SJSA1 (cell line): ENCODE data around the gene MPHOSPH9. TPM values are rescaled to one million over a fixed set of nuclear protein-coding genes. Genes with fewer than 3 reads are reported as not detected.
A peak's percentile ranks its signal among the peaks of the same experiment; 100 is the strongest.

Experiments used
- DNase-seq, 2 experiments: peaks; one replicate each; pipeline ENCODE4 v3.0.0-alpha.2; 2015 to 2020; ENCODE audit warnings: low spot score in 2 of 2, low read depth in 1 of 2
- H3K27ac ChIP-seq: fragments of 250-450 bp; sonication (Bioruptor Pico); 2 replicates; pipeline ENCODE4 v1.5.1; 2020; ENCODE audit warnings: mild to moderate bottlenecking, moderate library complexity
- H3K27me3 ChIP-seq: fragments of 250-450 bp; sonication (Bioruptor Pico); replicated peaks from 2 replicates; pipeline ENCODE4 v1.5.1; 2020; ENCODE audit warnings: mild to moderate bottlenecking, moderate library complexity
- H3K36me3 ChIP-seq: fragments of 250-450 bp; sonication (Bioruptor Pico); 2 replicates; pipeline ENCODE4 v1.5.1; 2020; ENCODE audit warnings: mild to moderate bottlenecking
- H3K4me1 ChIP-seq: fragments of 250-450 bp; sonication (Bioruptor Pico); replicated peaks from 2 replicates; pipeline ENCODE4 v1.6.1; 2021; ENCODE audit warnings: mild to moderate bottlenecking
- H3K4me3 ChIP-seq: fragments of 250-450 bp; sonication (Bioruptor Pico); 2 replicates; pipeline ENCODE4 v1.5.1; 2020; ENCODE audit warnings: mild to moderate bottlenecking
- H3K9me3 ChIP-seq: fragments of 250-450 bp; sonication (Bioruptor Pico); replicated peaks from 2 replicates; pipeline ENCODE4 v1.5.1; 2020; ENCODE audit warnings: mild to moderate bottlenecking
- total RNA-seq: library from RNA; depleted of rRNA; stranded (reverse); fragments of >200 nt; shearing (Covaris generic); gene quantifications from 2 replicates; pipeline ENCODE4 v1.2.3, GENCODE V29; 2014; rRNA removed

Gene MPHOSPH9
- total RNA-seq = 77.6 and 142 TPM in 2 replicates

DNA sequence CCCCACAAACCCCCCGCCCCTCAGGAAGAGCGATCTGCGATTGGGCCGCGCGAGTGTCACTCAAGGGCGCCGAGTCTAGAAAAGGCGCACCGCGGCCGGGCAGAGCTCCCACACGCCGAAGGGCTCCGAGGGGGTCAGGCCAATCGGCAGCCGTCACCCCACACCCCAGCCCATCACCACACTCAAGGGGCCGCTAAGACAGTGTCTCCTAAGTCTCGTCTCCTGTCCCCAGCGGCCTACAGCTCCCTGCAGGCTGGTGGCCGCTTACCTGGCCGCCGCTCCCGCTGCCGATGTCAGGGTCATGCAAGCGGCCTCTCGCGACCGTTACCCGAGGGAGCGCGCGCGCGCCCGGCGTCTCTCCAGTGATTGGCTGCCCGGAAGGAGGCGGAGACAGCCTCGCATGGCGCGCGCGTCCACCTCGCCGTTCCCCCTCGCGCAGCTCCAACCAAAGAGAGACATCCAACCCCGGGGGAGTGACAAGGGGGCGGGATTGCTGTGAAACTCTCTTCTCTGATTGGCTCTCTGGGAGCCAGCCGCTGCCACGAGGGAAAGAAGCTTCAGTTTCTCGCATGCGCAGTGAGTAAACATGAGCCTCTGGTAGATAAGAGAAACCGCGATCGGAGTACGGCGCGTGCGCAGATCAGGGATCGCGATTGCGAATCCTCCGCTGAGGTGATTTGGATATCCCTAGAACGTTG, at the start of gene MPHOSPH9, which contains the start of gene MTRFR:
Gene MPHOSPH9, minus strand, starts transcription at position 335 of the 698 bp plus-strand sequence. CDS start 2,777 bp downstream, outside the sequence.
Gene MTRFR, plus strand, starts transcription at position 630 of the 698 bp plus-strand sequence. CDS start 20,239 bp downstream, outside the sequence.
- no peaks in the 10 kb centered on the region for H3K27me3 ChIP-seq

GRCh38 chr12:123282111-123282510, 49.2 kb upstream of the MPHOSPH9 start:
- Histone ChIP-seq H3K36me3 (no peaks in the 10 kb centered on the region), H3K4me3 (no peak overlapping the region), H3K27me3 (no peaks in the 10 kb centered on the region), H3K27ac (no peak overlapping the region), H3K4me1 (no peaks in the 10 kb centered on the region), H3K9me3 (no peaks in the 10 kb centered on the region)
- DNase-seq = no peak

More for the DNA sequence above, at the start of gene MPHOSPH9, which contains the start of gene MTRFR:
- Histone ChIP-seq H3K36me3 (peaks cover 17% of the 10 kb centered on the region), H3K9me3 (no peaks in the 10 kb centered on the region), H3K4me3 (peak within 1 kb of the TSS; percentile 67), H3K4me1 (peaks cover 12% of the 10 kb centered on the region), H3K27ac (peak within 1 kb of the TSS; percentile 68)
- peak; percentile 99 to 100 for DNase-seq

DNA sequence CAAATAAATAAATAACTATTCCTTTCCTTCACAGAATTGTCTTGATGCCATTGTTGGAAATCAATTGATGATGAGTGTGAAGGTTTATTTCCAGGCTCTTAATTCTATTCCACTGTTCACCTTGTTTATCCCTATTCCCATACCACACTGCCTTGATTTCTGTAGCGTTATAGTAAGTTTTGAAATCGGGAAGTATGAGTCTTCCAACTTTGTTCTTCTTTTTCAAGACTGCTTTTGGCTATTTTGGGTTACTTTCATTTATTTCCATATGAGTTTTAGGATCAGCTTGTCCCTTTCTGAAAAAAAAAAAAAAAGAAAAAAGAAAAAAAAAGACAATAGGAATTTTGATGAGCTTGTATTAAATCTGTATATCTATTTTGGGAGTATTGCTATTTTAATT, 48.0 kb upstream of the MPHOSPH9 start:
- Histone ChIP-seq H3K9me3 (no peaks in the 10 kb centered on the region), H3K27me3 (no peaks in the 10 kb centered on the region), H3K27ac (no peak overlapping the region), H3K4me1 (no peaks in the 10 kb centered on the region), H3K36me3 (no peaks in the 10 kb centered on the region), H3K4me3 (no peak overlapping the region)
- DNase-seq = no peak

GRCh38 chr12:123278101-123278627, 45.2 kb upstream of the MPHOSPH9 start:
- Histone ChIP-seq H3K4me1 (no peaks in the 10 kb centered on the region), H3K36me3 (no peaks in the 10 kb centered on the region), H3K27me3 (no peaks in the 10 kb centered on the region), H3K4me3 (no peak overlapping the region), H3K9me3 (no peaks in the 10 kb centered on the region), H3K27ac (no peak overlapping the region)
- DNase-seq = no peak

GRCh38 chr12:123273166-123273565, 40.2 kb upstream of the MPHOSPH9 start:
- H3K4me1 ChIP-seq = peaks cover 11% of the 10 kb centered on the region
- DNase-seq = no peak
- H3K36me3 ChIP-seq = peaks cover 9% of the 10 kb centered on the region; the same call in 1 of the 2 replicates
- no peak overlapping the region for H3K27ac ChIP-seq
- no peak overlapping the region for H3K4me3 ChIP-seq
- H3K27me3 ChIP-seq = no peaks in the 10 kb centered on the region
- no peaks in the 10 kb centered on the region for H3K9me3 ChIP-seq

DNA sequence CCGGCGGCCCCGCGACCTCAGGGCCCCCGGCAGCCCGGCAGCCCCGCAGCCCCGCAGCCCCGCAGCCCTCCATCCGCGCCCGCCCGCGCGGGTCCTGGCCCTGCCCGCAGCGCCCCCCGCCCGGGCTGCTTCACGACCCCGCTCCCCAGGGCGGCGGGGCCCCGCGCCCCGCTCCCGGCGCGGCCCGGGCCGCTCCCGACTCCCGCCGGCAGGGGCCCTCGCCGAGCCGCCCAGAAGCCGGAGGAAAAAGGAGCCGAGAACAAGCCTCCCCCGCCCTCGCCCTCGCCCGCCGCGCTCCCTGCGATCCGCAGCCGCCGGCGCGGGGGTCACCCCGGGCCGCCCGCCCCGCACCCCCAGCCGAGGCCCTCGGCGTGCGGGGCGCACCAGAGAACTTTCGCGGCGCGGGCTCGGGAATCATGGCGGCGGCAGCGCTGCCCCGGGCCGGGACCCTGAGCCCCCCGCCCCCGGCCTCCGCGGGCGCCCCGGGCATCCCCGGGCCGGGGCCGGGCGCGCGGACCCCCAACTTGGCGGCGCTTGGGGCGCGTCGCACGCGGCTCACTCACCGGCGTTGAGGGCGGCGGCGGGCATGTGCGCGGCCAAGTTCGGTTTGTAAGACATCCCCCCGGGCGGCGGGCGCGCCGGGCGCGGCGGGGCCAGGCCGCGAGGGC, 38.2 kb upstream of the MPHOSPH9 start:
- peak in 1 of 2 experiments; percentile 69 for DNase-seq
- Histone ChIP-seq H3K27ac (no peak overlapping the region), H3K27me3 (no peaks in the 10 kb centered on the region), H3K4me1 (peaks cover 11% of the 10 kb centered on the region), H3K4me3 (peak overlapping the region; percentile 90), H3K9me3 (no peaks in the 10 kb centered on the region), H3K36me3 (peaks cover 21% of the 10 kb centered on the region)

GRCh38 chr12:123270214-123271000, 37.5 kb upstream of the MPHOSPH9 start:
- no peak overlapping the region for H3K27ac ChIP-seq
- H3K27me3 ChIP-seq = no peaks in the 10 kb centered on the region
- peaks cover 11% of the 10 kb centered on the region for H3K4me1 ChIP-seq
- peak overlapping the region; percentile 90 for H3K4me3 ChIP-seq
- H3K36me3 ChIP-seq = peaks cover 27% of the 10 kb centered on the region
- DNase-seq = peak in 1 of 2 experiments; percentile 33
- no peaks in the 10 kb centered on the region for H3K9me3 ChIP-seq

GRCh38 chr12:123269896-123270213, 36.9 kb upstream of the MPHOSPH9 start:
- no peak for DNase-seq
- peaks cover 30% of the 10 kb centered on the region for H3K36me3 ChIP-seq
- H3K4me1 ChIP-seq = peaks cover 11% of the 10 kb centered on the region
- H3K4me3 ChIP-seq = peak overlapping the region; percentile 90
- H3K27ac ChIP-seq = no peak overlapping the region
- H3K9me3 ChIP-seq = no peaks in the 10 kb centered on the region
- no peaks in the 10 kb centered on the region for H3K27me3 ChIP-seq

GRCh38 chr12:123269395-123269892, 36.5 kb upstream of the MPHOSPH9 start:
- Histone ChIP-seq H3K9me3 (no peaks in the 10 kb centered on the region), H3K27me3 (no peaks in the 10 kb centered on the region), H3K4me3 (peak overlapping the region; percentile 90), H3K4me1 (peaks cover 11% of the 10 kb centered on the region), H3K27ac (no peak overlapping the region), H3K36me3 (peaks cover 34% of the 10 kb centered on the region)
- peak in 1 of 2 experiments; percentile 55 for DNase-seq

DNA sequence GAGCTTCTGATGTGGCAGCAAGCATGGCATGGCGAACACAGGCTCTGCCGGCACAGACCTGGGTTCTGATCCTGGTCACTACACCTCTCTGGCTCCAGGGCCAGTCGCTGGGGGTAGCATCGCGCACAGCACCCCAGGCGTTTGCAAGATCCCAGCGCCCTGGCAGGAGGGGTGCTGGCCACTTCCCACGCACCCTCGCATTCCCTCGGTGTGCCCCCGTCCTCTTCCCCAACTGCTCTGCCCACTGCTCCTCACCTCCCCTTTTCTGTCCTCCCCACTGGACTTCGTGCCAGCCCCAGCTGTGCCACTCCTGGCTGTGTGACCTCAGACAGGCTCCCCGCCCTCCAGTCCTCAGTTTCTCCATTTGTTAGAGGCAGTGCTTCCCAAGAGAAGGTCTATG, 35.9 kb upstream of the MPHOSPH9 start:
- DNase-seq = no peak
- Histone ChIP-seq H3K27ac (no peak overlapping the region), H3K4me3 (no peak overlapping the region), H3K36me3 (peaks cover 34% of the 10 kb centered on the region), H3K27me3 (no peaks in the 10 kb centered on the region), H3K9me3 (no peaks in the 10 kb centered on the region), H3K4me1 (peaks cover 11% of the 10 kb centered on the region)

DNA sequence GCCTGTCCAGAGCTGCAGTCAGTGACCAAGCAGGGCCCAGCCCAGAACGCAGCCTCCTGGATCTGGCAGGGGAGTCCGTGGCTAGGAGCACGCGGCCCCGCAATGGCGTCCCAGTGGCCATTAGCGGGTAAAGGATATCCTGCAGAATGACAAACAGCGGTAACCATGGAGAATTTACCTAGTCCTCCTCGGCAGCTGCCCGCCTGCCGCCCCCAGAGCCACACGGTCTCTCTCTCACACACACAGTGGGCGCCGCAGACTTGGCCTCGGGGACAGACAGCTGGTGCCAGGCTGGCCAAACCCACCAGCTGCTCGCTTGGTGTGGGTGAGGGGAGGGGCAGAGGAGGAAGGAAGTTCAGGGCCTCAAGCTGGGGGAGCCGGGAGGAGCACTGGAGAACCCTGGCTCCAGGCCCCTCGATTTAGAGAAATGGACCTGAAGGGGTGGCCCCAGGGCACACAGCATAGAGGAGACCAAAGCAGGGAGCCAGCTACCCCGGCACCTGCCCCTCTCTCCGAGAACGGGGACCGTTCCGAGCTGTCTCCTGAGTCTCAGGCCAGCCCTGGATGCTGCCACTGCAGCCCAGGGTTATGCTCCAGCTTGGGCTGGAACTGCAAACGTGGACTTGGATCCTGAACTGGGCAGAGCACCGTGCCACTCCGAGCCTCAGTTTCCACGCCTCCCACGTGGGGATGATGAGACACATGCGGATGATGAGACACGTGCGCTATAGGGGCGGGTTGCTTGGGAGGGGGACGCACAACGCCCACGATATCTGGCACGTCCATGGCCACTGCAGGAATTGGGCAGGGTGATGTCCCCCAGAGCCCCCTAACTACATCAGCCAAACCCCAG, 35.3 kb upstream of the MPHOSPH9 start:
- H3K27me3 ChIP-seq = no peaks in the 10 kb centered on the region
- H3K36me3 ChIP-seq = peaks cover 40% of the 10 kb centered on the region
- H3K4me1 ChIP-seq = peaks cover 11% of the 10 kb centered on the region
- no peak overlapping the region for H3K4me3 ChIP-seq
- no peaks in the 10 kb centered on the region for H3K9me3 ChIP-seq
- DNase-seq = no peak
- H3K27ac ChIP-seq = no peak overlapping the region

GRCh38 chr12:123267335-123267920, 34.5 kb upstream of the MPHOSPH9 start:
- H3K9me3 ChIP-seq = no peaks in the 10 kb centered on the region
- H3K36me3 ChIP-seq = peaks cover 44% of the 10 kb centered on the region
- no peaks in the 10 kb centered on the region for H3K27me3 ChIP-seq
- DNase-seq = no peak
- H3K4me1 ChIP-seq = peaks cover 11% of the 10 kb centered on the region
- no peak overlapping the region for H3K4me3 ChIP-seq
- no peak overlapping the region for H3K27ac ChIP-seq
